ENCODE measurements around the gene COL8A2.
A peak's percentile ranks its signal among the peaks of the same experiment; 100 is the strongest.

Gene COL8A2

DNA sequence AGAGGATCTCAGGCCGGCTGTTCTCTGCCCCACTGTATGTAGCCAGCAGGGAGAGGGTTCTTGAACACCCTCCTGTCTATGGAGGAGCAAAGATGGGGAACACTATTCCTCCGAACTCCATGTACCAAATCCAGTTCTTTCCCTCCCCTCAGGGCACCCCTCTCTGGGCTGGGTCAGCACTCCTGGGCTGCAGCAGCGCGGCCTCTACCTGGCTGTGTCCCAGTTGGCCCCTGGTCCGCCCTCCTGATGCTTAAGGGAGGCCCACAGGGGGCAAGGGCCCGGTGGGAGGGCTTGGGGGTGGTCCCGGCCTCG lies 36.8 kb downstream of the COL8A2 start:
- no peak for TF ChIP-seq YY1 (IDR thresholded peaks at IDR 0.05; ENCODE audit: insufficient read depth, insufficient read length)
- no peak for TF ChIP-seq SUZ12 (IDR thresholded peaks at IDR 0.05; ENCODE audit: extremely low read depth, insufficient read depth, insufficient read length)
- no peak for TF ChIP-seq ZNF274 (IDR thresholded peaks at IDR 0.05; ENCODE audit: low read depth, low read length)
- H3K27me3 ChIP-seq (ENCODE audit: insufficient read depth, insufficient read length): peaks cover 9% of the 10 kb centered on the region
- peak overlapping the region; percentile 98 for H3K4me3 ChIP-seq (ENCODE audit: insufficient read length, low read depth)
- H3K36me3 ChIP-seq (ENCODE audit: insufficient read depth, insufficient read length, low read length): peaks cover 39% of the 10 kb centered on the region
- no peak for DNase-seq (ENCODE audit: low read depth, low spot score)
- H3K4me1 ChIP-seq (ENCODE audit: insufficient read depth, insufficient read length): peaks cover 33% of the 10 kb centered on the region
- H3K9ac ChIP-seq (ENCODE audit: insufficient read length, low read depth): peak overlapping the region; percentile 85
- H3K9me3 ChIP-seq (ENCODE audit: insufficient read depth, low read length): no peaks in the 10 kb centered on the region

DNA sequence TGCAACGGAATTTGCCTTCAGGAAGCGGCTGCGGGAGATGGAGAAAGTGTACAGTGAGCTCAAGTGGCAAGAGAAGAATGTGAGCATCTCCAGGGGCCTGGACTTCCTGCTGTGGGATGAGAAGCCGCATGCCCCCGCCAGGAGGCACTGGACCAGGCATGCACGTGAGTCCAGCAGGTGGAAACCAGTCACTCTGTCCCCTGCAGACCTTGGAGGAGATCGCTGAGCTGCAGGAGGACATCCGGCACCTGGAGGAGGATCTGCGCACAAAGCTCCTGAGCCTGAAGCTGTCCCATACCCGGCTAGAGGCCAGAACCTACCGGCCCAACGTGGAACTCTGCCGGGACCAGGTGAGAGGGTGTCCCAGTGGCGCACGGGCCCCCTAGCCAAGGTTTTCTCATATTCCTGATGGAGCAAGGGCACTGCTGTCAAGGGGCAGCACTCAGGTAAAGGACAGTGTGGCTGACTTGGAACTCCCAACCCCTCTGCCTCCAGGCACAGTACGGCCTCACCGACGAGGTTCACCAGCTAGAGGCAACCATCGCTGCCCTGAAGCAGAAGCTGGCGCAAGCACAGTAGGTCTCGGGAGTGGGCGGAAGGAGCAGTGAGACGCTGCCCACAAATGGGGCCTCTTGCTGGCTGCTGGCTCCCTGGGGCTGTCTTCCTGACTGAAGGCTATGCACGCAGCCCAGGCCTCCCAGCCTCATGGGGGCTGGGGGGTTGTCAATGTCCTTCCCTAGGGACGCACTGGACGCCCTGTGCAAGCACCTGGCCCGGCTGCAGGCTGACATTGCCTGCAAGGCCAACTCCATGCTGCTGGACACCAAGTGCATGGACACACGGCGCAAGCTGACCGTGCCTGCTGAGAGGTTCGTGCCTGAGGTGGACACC lies 37.5 kb downstream of the COL8A2 start:
- H3K36me3 ChIP-seq (ENCODE audit: insufficient read depth, insufficient read length, low read length): peaks cover 32% of the 10 kb centered on the region
- H3K9me3 ChIP-seq (ENCODE audit: insufficient read depth, low read length): no peaks in the 10 kb centered on the region
- H3K4me3 ChIP-seq (ENCODE audit: insufficient read length, low read depth): no peak overlapping the region
- no peak for DNase-seq (ENCODE audit: low read depth, low spot score)
- peak overlapping the region; percentile 85 for H3K9ac ChIP-seq (ENCODE audit: insufficient read length, low read depth)
- H3K27me3 ChIP-seq (ENCODE audit: insufficient read depth, insufficient read length): peaks cover 9% of the 10 kb centered on the region
- peaks cover 33% of the 10 kb centered on the region for H3K4me1 ChIP-seq (ENCODE audit: insufficient read depth, insufficient read length)
- TF ChIP-seq SUZ12 (IDR thresholded peaks at IDR 0.05; ENCODE audit: extremely low read depth, insufficient read depth, insufficient read length) (no peak), ZNF274 (IDR thresholded peaks at IDR 0.05; ENCODE audit: low read depth, low read length) (no peak), YY1 (IDR thresholded peaks at IDR 0.05; ENCODE audit: insufficient read depth, insufficient read length) (no peak)

DNA sequence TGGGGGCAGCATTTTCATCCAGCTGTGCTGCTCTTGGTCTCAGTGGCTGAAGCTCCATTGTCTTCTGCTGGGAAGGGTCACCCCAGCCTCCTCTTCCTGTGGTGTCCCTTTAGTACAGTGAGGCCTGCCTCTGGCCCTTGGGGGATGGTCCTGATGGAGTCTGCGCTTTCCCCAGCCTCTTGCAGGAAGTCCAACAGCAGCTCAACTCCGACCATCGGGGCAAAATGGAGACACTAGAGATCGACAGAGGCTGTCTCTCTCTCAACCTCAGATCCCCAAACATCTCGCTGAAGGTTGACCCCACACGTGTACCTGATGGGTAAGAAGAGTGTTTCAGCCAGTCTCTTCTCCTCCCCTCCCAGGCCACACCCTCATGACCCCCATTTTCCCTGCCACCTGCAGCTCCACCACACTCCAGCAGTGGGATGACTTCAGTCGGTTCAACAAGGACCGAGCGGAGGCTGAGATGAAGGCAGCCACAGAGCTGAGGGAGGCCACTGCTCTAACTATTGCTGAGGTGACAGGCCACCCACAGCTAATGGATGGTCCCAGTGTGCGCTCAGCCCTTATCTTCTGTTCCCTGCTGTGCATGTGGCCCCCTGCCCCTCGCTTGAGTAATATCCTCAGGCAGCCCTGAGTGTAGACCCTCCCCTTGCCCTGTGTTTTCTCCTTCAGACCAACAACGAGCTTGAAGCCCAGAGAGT lies 38.3 kb downstream of the COL8A2 start:
- Histone ChIP-seq H3K27me3 (ENCODE audit: insufficient read depth, insufficient read length) (peaks cover 9% of the 10 kb centered on the region), H3K9me3 (ENCODE audit: insufficient read depth, low read length) (no peaks in the 10 kb centered on the region), H3K36me3 (ENCODE audit: insufficient read depth, insufficient read length, low read length) (peaks cover 24% of the 10 kb centered on the region), H3K9ac (ENCODE audit: insufficient read length, low read depth) (no peak overlapping the region), H3K4me3 (ENCODE audit: insufficient read length, low read depth) (no peak overlapping the region), H3K4me1 (ENCODE audit: insufficient read depth, insufficient read length) (peaks cover 33% of the 10 kb centered on the region)
- TF ChIP-seq ZNF274 (IDR thresholded peaks at IDR 0.05; ENCODE audit: low read depth, low read length) (no peak), YY1 (IDR thresholded peaks at IDR 0.05; ENCODE audit: insufficient read depth, insufficient read length) (no peak), SUZ12 (IDR thresholded peaks at IDR 0.05; ENCODE audit: extremely low read depth, insufficient read depth, insufficient read length) (no peak)
- no peak for DNase-seq (ENCODE audit: low read depth, low spot score)

DNA sequence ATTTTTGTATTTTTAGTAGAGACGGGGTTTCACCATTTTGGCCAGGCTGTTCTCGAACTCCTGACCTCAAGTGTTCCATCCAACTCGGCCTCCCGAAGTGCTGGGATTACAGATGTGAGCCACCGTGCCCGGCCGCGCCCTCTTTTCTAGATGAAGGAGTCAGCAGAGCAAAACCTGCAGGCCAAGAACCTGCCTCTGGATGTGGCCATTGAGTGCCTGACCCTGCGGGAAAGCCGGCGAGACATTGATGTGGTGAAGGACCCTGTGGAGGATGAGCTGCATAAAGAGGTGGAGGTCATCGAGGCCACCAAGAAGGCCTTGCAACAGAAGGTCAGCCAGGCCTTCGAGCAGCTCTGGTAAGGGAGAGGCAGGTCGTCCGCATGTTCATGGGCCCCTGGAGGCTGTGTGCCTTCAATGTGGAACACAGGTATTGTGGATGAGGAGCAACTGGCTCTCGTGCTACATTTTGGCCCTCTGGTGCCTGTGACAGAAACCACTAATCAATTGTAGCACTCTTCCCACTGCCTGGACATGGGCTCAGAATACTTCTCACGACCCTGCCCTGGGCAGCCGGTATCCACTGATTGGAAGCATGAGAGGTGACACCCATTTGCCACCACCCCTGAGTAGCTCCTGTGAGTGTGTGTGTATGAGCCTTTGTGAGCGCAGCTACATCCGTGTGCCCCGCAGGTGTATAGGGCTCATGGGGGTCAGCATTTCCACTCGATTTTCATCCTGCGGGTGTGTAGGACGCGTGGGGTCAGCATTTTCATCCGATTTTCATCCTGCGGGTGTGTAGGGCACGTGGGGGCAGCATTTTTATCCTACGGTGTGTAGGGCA lies 39.1 kb downstream of the COL8A2 start:
- peaks cover 33% of the 10 kb centered on the region for H3K4me1 ChIP-seq (ENCODE audit: insufficient read depth, insufficient read length)
- DNase-seq (ENCODE audit: low read depth, low spot score): no peak
- TF ChIP-seq ZNF274 (IDR thresholded peaks at IDR 0.05; ENCODE audit: low read depth, low read length): no peak

DNA sequence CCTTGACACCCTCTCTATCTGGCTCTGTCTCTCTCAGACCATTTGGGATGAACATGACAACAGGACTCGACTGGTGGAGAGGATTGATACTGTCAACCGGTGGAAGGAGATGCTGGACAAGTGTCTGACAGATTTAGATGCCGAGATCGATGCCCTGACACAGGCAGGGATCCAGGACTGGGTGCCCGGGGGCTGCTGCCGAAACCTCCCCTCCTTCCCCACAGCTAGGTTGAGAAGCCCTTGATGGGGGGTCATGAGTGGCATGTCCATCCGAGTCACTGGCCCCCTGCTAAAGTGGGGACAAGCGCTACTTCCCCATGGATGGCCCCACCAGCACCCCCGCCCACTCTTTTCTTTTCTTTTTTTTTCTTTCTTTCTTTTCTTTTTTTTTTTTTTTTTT lies 39.9 kb downstream of the COL8A2 start:
- Histone ChIP-seq H3K36me3 (ENCODE audit: insufficient read depth, insufficient read length, low read length) (peaks cover 8% of the 10 kb centered on the region), H3K9me3 (ENCODE audit: insufficient read depth, low read length) (no peaks in the 10 kb centered on the region), H3K4me3 (ENCODE audit: insufficient read length, low read depth) (no peak overlapping the region), H3K4me1 (ENCODE audit: insufficient read depth, insufficient read length) (peaks cover 33% of the 10 kb centered on the region), H3K27me3 (ENCODE audit: insufficient read depth, insufficient read length) (peaks cover 9% of the 10 kb centered on the region), H3K9ac (ENCODE audit: insufficient read length, low read depth) (peak overlapping the region; percentile 79)
- DNase-seq (ENCODE audit: low read depth, low spot score): no peak
- TF ChIP-seq YY1 (IDR thresholded peaks at IDR 0.05; ENCODE audit: insufficient read depth, insufficient read length): no peak
- TF ChIP-seq ZNF274 (IDR thresholded peaks at IDR 0.05; ENCODE audit: low read depth, low read length): no peak
- TF ChIP-seq SUZ12 (IDR thresholded peaks at IDR 0.05; ENCODE audit: extremely low read depth, insufficient read depth, insufficient read length): no peak

More for the DNA sequence above, 39.1 kb downstream of the COL8A2 start:
- H3K4me3 ChIP-seq (ENCODE audit: insufficient read length, low read depth): no peak overlapping the region
- peaks cover 9% of the 10 kb centered on the region for H3K27me3 ChIP-seq (ENCODE audit: insufficient read depth, insufficient read length)
- H3K36me3 ChIP-seq (ENCODE audit: insufficient read depth, insufficient read length, low read length): peaks cover 16% of the 10 kb centered on the region
- H3K9me3 ChIP-seq (ENCODE audit: insufficient read depth, low read length): no peaks in the 10 kb centered on the region
- peak overlapping the region; percentile 15 for H3K9ac ChIP-seq (ENCODE audit: insufficient read length, low read depth)

DNA sequence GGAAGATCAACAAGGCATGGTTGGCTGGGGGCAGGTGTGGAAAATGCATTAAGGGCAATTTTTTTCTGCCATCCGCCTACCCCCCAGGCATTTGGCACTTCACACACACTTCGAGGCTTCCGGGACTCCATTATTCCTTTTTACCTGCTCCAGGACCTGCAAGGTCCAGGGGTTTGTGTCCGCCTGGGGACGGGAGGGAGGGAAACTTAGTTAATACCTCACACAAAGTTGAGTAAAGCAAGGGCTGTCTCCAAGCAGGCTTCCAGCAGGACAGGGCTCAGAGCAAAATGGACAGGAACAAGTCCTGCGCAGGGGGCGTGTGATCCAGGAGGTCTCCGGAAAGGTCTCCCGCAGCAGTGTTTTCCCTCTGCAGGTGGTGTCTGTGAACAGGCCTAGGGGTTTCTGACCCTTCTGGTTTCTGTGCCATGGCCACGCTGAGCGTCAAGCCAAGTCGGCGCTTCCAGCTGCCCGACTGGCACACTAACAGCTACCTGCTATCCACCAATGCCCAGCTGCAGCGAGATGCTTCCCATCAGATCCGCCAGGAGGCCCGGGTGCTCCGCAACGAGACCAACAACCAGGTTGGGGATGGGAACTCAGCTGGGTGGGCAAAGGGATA lies 40.4 kb downstream of the COL8A2 start:
- Histone ChIP-seq H3K9ac (ENCODE audit: insufficient read length, low read depth) (peak overlapping the region; percentile 79), H3K4me3 (ENCODE audit: insufficient read length, low read depth) (peak overlapping the region; percentile 49), H3K36me3 (ENCODE audit: insufficient read depth, insufficient read length, low read length) (peaks cover 3% of the 10 kb centered on the region), H3K4me1 (ENCODE audit: insufficient read depth, insufficient read length) (peaks cover 29% of the 10 kb centered on the region), H3K27me3 (ENCODE audit: insufficient read depth, insufficient read length) (peaks cover 9% of the 10 kb centered on the region), H3K9me3 (ENCODE audit: insufficient read depth, low read length) (no peaks in the 10 kb centered on the region)
- TF ChIP-seq SUZ12 (IDR thresholded peaks at IDR 0.05; ENCODE audit: extremely low read depth, insufficient read depth, insufficient read length) (no peak), ZNF274 (IDR thresholded peaks at IDR 0.05; ENCODE audit: low read depth, low read length) (no peak), YY1 (IDR thresholded peaks at IDR 0.05; ENCODE audit: insufficient read depth, insufficient read length) (no peak)
- DNase-seq (ENCODE audit: low read depth, low spot score): no peak

Measured in NT2/D1 (cell line).